Breast epithelium (tissue), 4 donors: ENCODE measurements around the gene ZNF678. TPM values are rescaled to one million over a fixed set of nuclear protein-coding genes. Genes with fewer than 3 reads are reported as not detected.
"Not testable (repeated sequence)": the region's sequence is repeated elsewhere in the genome, so short reads cannot be mapped to it uniquely, and the experiment has no call there.

ENCODE experiments used
- DNase-seq, 2 donors: peaks; one replicate each; pipeline ENCODE4 v3.0.0-alpha.2; 2019; ENCODE audit warnings: low spot score in 2 of 2
- H3K27ac ChIP-seq, 2 donors: fragments of 200-600 bp; sonication (generic) in 1 of 2; one replicate each; pipeline ENCODE4 v1.5.1; 2016 to 2019; ENCODE audit warnings: mild to moderate bottlenecking in 1 of 2
- H3K27me3 ChIP-seq, 2 donors: fragments of 200-600 bp; sonication (generic) in 1 of 2; one replicate each; pipeline versions ENCODE4 v1.5.1 to v1.6.0; 2017 to 2019; ENCODE audit warnings: control low read depth in 1 of 2, mild to moderate bottlenecking in 1 of 2
- H3K36me3 ChIP-seq: fragments of 200-600 bp; one replicate; pipeline ENCODE4 v1.5.1; 2019
- H3K4me1 ChIP-seq, 2 donors: fragments of 200-600 bp; sonication (generic); one replicate each; pipeline ENCODE4 v1.5.1; 2016 to 2019; ENCODE audit warnings: control low read depth in 1 of 2
- H3K4me3 ChIP-seq, 3 donors: fragments of 200-600 bp; sonication (generic); 1 replicate in 2 of 3; 2 replicates in 1 of 3; pipeline ENCODE4 v1.5.1; 2016 to 2019; ENCODE audit warnings: mild to moderate bottlenecking in 3 of 3, moderate library complexity in 2 of 3
- H3K9me3 ChIP-seq, 2 donors: fragments of 200-600 bp; sonication (generic) in 1 of 2; one replicate each; pipeline ENCODE4 v1.5.1; 2016 to 2019; ENCODE audit warnings: control low read depth in 1 of 2
- POLR2A ChIP-seq: fragments of 450-650 bp; IDR thresholded peaks from one replicate; pipeline ENCODE4 v1.6.1; 2016; ENCODE audit warnings: antibody characterized with exemption, mild to moderate bottlenecking, moderate library complexity
- POLR2AphosphoS5 ChIP-seq, 3 donors: sonication (generic); formaldehyde crosslinking; IDR thresholded peaks; one replicate each; pipeline ENCODE4 v1.6.1; 2017; ENCODE audit warnings: antibody characterized with exemption in 3 of 3
- intact Hi-C: fragments of 100-400 bp; cut with DNase I; formaldehyde crosslinking; loops from one replicate; pipeline ENCODE4 v1.15.1; 2023; ENCODE audit warnings: low total_unique reads
- total RNA-seq, 3 donors: library from RNA; depleted of rRNA; stranded (reverse); fragments of >200 nt; gene quantifications; one replicate each; pipeline ENCODE4 v1.1.0, GENCODE V29; 2016
- TF ChIP-seq, protein P1 (sequence below), 3 donors: fragments of 450-650 bp; IDR thresholded peaks; one replicate each; pipeline ENCODE4 v1.5.1; 2016 to 2017; ENCODE audit warnings: antibody characterized with exemption in 3 of 3, mild to moderate bottlenecking in 3 of 3, moderate library complexity in 3 of 3

Gene ZNF678
- total RNA-seq, 3 donors from 2014 or later: 8.5 to 19.8 (median 12.8) TPM

DNA sequence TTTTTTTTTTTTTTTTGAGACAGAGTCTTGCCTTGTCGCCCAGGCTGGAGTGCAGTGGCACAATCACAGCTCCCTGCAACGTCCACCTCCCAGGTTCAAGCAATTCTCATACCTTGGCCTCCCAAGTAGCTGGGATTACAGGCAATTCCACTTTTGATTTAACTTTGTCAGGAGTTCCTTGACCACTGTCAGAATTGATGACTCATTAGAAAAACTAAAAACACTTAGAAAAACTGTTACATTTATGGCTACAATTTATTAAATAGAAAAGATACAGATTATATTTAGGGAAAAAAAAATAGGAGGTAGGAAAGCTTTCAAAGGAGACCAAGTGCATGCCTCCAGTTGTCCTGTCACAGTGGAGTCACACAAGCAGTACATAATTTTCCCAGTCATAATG lies 20.0 kb downstream of the ZNF678 start:
- intact Hi-C loops: no loop called here
- H3K36me3 ChIP-seq: no peaks in the 10 kb centered on the region
- no peak overlapping the region for H3K4me3 ChIP-seq
- no peak for TF ChIP-seq POLR2A
- TF ChIP-seq POLR2AphosphoS5 (IDR thresholded peaks at IDR 0.05): no peak
- TF ChIP-seq, protein P1, sequence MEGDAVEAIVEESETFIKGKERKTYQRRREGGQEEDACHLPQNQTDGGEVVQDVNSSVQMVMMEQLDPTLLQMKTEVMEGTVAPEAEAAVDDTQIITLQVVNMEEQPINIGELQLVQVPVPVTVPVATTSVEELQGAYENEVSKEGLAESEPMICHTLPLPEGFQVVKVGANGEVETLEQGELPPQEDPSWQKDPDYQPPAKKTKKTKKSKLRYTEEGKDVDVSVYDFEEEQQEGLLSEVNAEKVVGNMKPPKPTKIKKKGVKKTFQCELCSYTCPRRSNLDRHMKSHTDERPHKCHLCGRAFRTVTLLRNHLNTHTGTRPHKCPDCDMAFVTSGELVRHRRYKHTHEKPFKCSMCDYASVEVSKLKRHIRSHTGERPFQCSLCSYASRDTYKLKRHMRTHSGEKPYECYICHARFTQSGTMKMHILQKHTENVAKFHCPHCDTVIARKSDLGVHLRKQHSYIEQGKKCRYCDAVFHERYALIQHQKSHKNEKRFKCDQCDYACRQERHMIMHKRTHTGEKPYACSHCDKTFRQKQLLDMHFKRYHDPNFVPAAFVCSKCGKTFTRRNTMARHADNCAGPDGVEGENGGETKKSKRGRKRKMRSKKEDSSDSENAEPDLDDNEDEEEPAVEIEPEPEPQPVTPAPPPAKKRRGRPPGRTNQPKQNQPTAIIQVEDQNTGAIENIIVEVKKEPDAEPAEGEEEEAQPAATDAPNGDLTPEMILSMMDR (IDR thresholded peaks at IDR 0.05): no peak
- no peak for DNase-seq
- no peaks in the 10 kb centered on the region for H3K27me3 ChIP-seq
- H3K27ac ChIP-seq: no peak overlapping the region
- peaks cover 1 to 15% of the 10 kb centered on the region in 2 donors for H3K9me3 ChIP-seq
- H3K4me1 ChIP-seq: no peaks in the 10 kb centered on the region

DNA sequence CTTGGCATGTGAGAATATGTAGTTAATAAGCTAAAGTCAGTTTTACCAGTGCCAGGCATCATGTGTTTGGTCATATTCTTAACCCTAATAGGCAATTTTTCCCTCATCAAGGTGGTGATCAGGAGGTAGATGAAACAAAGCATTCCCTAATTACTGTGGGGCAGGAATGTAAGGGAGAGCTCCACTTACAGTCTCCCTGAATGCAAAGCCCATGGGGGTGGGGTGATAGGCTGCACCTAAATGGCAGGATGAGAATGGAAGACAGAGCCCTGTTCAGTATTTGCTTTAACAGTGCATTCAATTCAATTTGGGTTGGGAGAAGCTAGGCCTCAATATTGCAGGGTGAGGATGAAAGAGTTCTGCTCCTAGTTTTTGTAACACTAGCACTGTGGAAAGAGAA lies 23.4 kb downstream of the ZNF678 start:
- H3K4me3 ChIP-seq: no peak overlapping the region
- intact Hi-C loops: no loop called here
- no peak overlapping the region for H3K27ac ChIP-seq
- TF ChIP-seq, protein P1 (IDR thresholded peaks at IDR 0.05): no peak
- TF ChIP-seq POLR2A: no peak
- no peak for TF ChIP-seq POLR2AphosphoS5 (IDR thresholded peaks at IDR 0.05)
- H3K4me1 ChIP-seq: no peaks in the 10 kb centered on the region
- H3K9me3 ChIP-seq: peaks cover 15 to 31% of the 10 kb centered on the region in 2 donors
- no peaks in the 10 kb centered on the region for H3K36me3 ChIP-seq
- DNase-seq: no peak
- no peaks in the 10 kb centered on the region for H3K27me3 ChIP-seq

DNA sequence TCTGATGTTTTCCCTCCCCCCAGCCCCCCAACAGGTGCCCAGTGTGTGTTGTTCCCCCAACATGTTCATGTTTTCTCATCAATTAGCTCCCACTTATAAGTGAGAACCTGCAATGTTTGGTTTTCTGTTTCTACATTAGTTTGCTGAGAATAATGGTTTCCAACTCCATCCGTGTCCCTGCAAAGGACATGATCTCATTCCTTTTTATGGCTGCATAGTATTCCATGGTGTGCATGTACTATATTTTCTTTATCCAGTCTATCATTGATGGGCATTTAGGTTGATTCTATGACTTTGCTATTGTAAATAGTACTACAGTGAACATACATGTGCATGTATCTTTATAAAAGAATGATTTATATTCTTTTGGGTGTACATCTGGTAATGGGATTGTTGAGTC lies 24.6 kb downstream of the ZNF678 start:
- H3K27me3 ChIP-seq: no peaks in the 10 kb centered on the region
- TF ChIP-seq POLR2A (no peak), POLR2AphosphoS5 (IDR thresholded peaks at IDR 0.05) (no peak)
- TF ChIP-seq, protein P1 (IDR thresholded peaks at IDR 0.05): no peak

DNA sequence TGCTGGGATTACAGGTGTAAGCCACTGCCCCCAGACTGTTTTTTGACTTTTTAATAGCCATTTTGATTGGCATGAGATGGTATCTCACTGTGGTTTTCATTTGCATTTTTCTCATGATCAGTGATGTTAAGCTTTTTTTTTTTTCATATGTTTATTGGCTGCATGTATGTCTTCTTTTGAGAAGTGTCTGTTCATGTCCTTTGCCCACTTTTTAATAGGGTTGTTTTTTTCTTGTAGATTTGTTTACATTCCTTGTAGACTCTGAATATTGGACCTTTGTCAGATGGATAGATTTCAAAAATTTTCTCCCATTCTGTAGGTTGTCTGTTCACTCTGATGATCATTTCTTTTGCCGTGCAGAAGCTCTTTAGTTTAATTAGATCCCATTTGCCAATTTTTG lies 25.4 kb downstream of the ZNF678 start:
- H3K27ac ChIP-seq, H3K27me3 ChIP-seq, DNase-seq, H3K36me3 ChIP-seq, H3K4me1 ChIP-seq, H3K4me3 ChIP-seq, intact Hi-C loops: not testable (repeated sequence)
- peaks cover 15 to 31% of the 10 kb centered on the region in 2 donors for H3K9me3 ChIP-seq

More for the DNA sequence above, 24.6 kb downstream of the ZNF678 start:
- Histone ChIP-seq H3K4me1 (no peaks in the 10 kb centered on the region), H3K4me3 (no peak overlapping the region), H3K27ac (no peak overlapping the region), H3K9me3 (peaks cover 15 to 31% of the 10 kb centered on the region in 2 donors), H3K36me3 (no peaks in the 10 kb centered on the region)
- no peak for DNase-seq
- intact Hi-C loops: no loop called here

DNA sequence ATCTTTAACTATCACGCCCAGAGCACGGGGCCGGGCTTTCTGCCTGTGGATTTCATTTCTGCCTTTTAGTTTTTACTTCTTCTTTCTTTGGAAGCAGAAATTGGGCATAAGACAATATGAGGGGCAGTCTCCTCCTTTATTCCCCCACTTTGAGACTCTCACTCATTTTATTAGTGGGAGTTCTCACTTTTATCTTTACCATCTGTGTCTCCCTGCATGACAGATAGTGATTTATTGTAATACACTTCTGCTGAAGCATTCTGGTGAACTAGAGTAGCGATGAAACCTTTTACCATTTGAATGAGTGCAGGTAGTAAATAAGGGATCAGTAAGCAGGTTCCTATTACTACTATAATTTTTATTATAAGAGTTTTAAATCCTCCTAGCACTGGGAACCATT lies 26.4 kb downstream of the ZNF678 start:
- H3K27ac ChIP-seq, intact Hi-C loops, H3K4me3 ChIP-seq, DNase-seq, H3K4me1 ChIP-seq, H3K27me3 ChIP-seq, H3K36me3 ChIP-seq: not testable (repeated sequence)
- peaks cover 15 to 31% of the 10 kb centered on the region in 2 donors for H3K9me3 ChIP-seq

DNA sequence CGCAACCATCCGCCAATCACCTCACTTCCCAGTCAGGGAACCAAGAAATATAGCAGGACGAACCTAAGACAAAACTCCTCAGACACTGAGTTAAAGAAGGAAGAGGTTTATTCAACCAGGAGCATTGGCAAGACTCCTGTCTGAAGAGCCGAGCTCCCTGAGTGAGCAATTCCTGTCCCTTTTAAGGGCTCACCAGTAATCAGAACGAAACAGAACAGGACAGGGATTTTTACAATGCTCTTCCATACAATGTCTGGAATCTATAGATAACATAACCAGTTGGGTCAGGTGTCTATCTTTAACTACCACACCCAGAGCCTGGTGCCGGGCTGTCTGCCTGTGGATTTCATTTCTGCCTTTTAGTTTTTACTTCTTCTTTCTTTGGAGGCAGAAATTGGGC lies 32.9 kb downstream of the ZNF678 start:
- intact Hi-C loops, H3K27me3 ChIP-seq, H3K4me3 ChIP-seq, H3K4me1 ChIP-seq, H3K36me3 ChIP-seq, DNase-seq, H3K27ac ChIP-seq: not testable (repeated sequence)
- H3K9me3 ChIP-seq: peaks cover 10 to 44% of the 10 kb centered on the region in 2 donors

DNA sequence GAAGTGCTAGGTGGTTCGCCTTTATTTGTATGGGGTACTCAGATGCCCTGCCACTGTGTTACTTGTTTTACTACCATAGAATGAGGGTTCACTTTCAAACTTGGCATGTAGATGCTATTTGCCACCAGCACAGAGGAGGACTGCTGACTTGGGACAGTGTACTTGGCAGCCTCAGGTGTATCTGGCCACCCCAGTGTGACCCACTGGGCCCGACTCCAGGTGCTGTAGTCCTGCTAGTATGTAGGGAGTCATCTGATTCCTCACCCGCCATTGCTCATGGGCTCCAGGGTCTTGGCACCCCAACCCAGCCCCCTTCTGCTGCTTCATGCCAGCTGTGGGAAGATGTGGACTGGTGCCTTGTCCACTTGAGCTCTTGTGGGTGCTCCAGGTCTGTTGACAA lies 40.0 kb downstream of the ZNF678 start:
- no peak for TF ChIP-seq POLR2AphosphoS5 (IDR thresholded peaks at IDR 0.05)
- H3K9me3 ChIP-seq: peaks cover 15 to 57% of the 10 kb centered on the region in 2 donors
- H3K4me1 ChIP-seq: no peaks in the 10 kb centered on the region
- no peaks in the 10 kb centered on the region for H3K27me3 ChIP-seq
- H3K4me3 ChIP-seq: no peak overlapping the region
- no peaks in the 10 kb centered on the region for H3K36me3 ChIP-seq
- no peak for DNase-seq
- H3K27ac ChIP-seq: no peak overlapping the region
- intact Hi-C loops: no loop called here
